Fibroblast of lung (primary cell): ENCODE measurements around the gene NASP. TPM values are rescaled to one million over a fixed set of nuclear protein-coding genes. Genes with fewer than 3 reads are reported as not detected.
A peak's percentile ranks its signal among the peaks of the same experiment; 100 is the strongest.

ENCODE experiments used
- DNase-seq, 2 donors: peaks; one replicate each; pipeline versions ENCODE4 v3.0.0 to v3.0.0-alpha.2; 2010; ENCODE audit warnings: low read depth in 2 of 2
- H2AFZ ChIP-seq: 2 replicates; pipeline ENCODE4 v1.5.1; 2012; ENCODE audit warnings: low read length, control low read depth, inconsistent platforms
- H3K27ac ChIP-seq: 2 replicates; pipeline ENCODE4 v1.5.1; 2011; ENCODE audit warnings: low read length, control low read depth; ENCODE audit not compliant: insufficient read depth
- H3K27me3 ChIP-seq: 2 replicates; pipeline ENCODE4 v1.5.1; 2011; ENCODE audit warnings: mild to moderate bottlenecking, low read length; ENCODE audit not compliant: control insufficient read depth, insufficient read depth
- H3K36me3 ChIP-seq: 2 replicates; pipeline ENCODE4 v1.5.1; 2011; ENCODE audit warnings: low read length; ENCODE audit not compliant: control insufficient read depth, insufficient read depth
- H3K4me1 ChIP-seq: 2 replicates; pipeline ENCODE4 v1.5.1; 2011; ENCODE audit warnings: low read length; ENCODE audit not compliant: control insufficient read depth, insufficient read depth; ENCODE audit errors: extremely low read depth
- H3K4me2 ChIP-seq: 2 replicates; pipeline ENCODE4 v1.5.1; 2011; ENCODE audit warnings: low read length, control low read depth; ENCODE audit not compliant: insufficient read depth; ENCODE audit errors: extremely low read depth
- H3K4me3 ChIP-seq, 4 experiments: fragments of 200-600 bp in 1 of 4; sonication (generic) in 1 of 4; replicated peaks in 1 of 4; 2 replicates each; pipeline ENCODE4 v1.5.1; 2011 to 2016; ENCODE audit warnings: low read length in 4 of 4, low read depth in 3 of 4, mild to moderate bottlenecking in 3 of 4, control low read depth in 2 of 4, inconsistent platforms in 1 of 4, mixed read lengths in 1 of 4; ENCODE audit not compliant: insufficient read depth in 1 of 4; ENCODE audit errors: control extremely low read depth in 1 of 4
- H3K79me2 ChIP-seq: 2 replicates; pipeline ENCODE4 v1.5.1; 2012; ENCODE audit warnings: mild to moderate bottlenecking, low read length, inconsistent platforms; ENCODE audit not compliant: control insufficient read depth, insufficient read depth
- H3K9ac ChIP-seq: 2 replicates; pipeline ENCODE4 v1.5.1; 2011; ENCODE audit warnings: mild to moderate bottlenecking, low read length, control low read depth; ENCODE audit not compliant: insufficient read depth
- H3K9me3 ChIP-seq: 2 replicates; pipeline ENCODE4 v1.5.1; 2012; ENCODE audit warnings: low read depth, low read length; ENCODE audit not compliant: control insufficient read depth, insufficient read depth
- H4K20me1 ChIP-seq: 2 replicates; pipeline ENCODE4 v1.5.1; 2011; ENCODE audit warnings: low read length; ENCODE audit not compliant: control insufficient read depth, insufficient read depth; ENCODE audit errors: extremely low read depth
- CTCF ChIP-seq, 2 donors: IDR thresholded peaks in 1 of 2; conservative IDR thresholded peaks in 1 of 2; 1 replicate in 1 of 2; 2 replicates in 1 of 2; pipeline ENCODE4 v1.5.1; 2011 to 2012; ENCODE audit warnings: low read length in 2 of 2, control low read depth in 1 of 2, inconsistent platforms in 1 of 2, low read depth in 1 of 2, mild to moderate bottlenecking in 1 of 2
- EZH2 ChIP-seq: IDR thresholded peaks from 2 replicates; pipeline ENCODE4 v1.5.1; 2012; ENCODE audit warnings: low read length, control low read depth, mild to moderate bottlenecking; ENCODE audit errors: missing control alignments
- polyA plus RNA-seq, 2 donors: library from polyadenylated mRNA; depleted of rRNA in 1 of 2; stranded (reverse) in 1 of 2; unstranded in 1 of 2; fragments of >200 nt; gene quantifications; 2 replicates each; pipeline ENCODE4 v1.2.1, GENCODE V29; 2011 to 2012; ENCODE audit warnings: missing spikeins in 1 of 2
- total RNA-seq: library from RNA; depleted of rRNA; stranded (reverse); fragments of >200 nt; gene quantifications from 2 replicates; pipeline ENCODE4 v1.2.1, GENCODE V29; 2014

The NASP gene
- total and polyA plus RNA-seq, 2 donors (not counting 1 experiment from before 2014, with no cell fraction given): 30.9 to 54.1 TPM

- DNase-seq: no peak
- no peak overlapping the region for H3K4me3 ChIP-seq
- H3K4me1 ChIP-seq: no peaks in the 10 kb centered on the region
- no peaks in the 10 kb centered on the region for H3K79me2 ChIP-seq
- H3K9ac ChIP-seq: no peak overlapping the region
- H2AFZ ChIP-seq: no peak overlapping the region
- H4K20me1 ChIP-seq: no peaks in the 10 kb centered on the region
- H3K27ac ChIP-seq: no peak overlapping the region
- TF ChIP-seq CTCF (conservative IDR thresholded peaks at IDR 0.05 in 1 of 2, IDR thresholded peaks at IDR 0.05 in 1 of 2; ENCODE audit: low read depth in 1 of 2, low read length in 2 of 2) (no peak), EZH2 (no peak)
- peaks cover 12% of the 10 kb centered on the region for H3K36me3 ChIP-seq
- no peaks in the 10 kb centered on the region for H3K27me3 ChIP-seq
- H3K4me2 ChIP-seq: no peak overlapping the region
- H3K9me3 ChIP-seq: no peaks in the 10 kb centered on the region
Measured at GRCh38 chr1:45612941-45613579, 29.2 kb downstream of the NASP start.

GRCh38 chr1:45615885-45616284, 32.0 kb downstream of the NASP start:
- no peak for DNase-seq
- no peak overlapping the region for H3K9ac ChIP-seq
- no peak for TF ChIP-seq EZH2
- TF ChIP-seq CTCF (conservative IDR thresholded peaks at IDR 0.05 in 1 of 2, IDR thresholded peaks at IDR 0.05 in 1 of 2; ENCODE audit: low read depth in 1 of 2, low read length in 2 of 2): no peak
- no peak overlapping the region for H3K4me3 ChIP-seq
- no peak overlapping the region for H3K4me2 ChIP-seq
- no peak overlapping the region for H2AFZ ChIP-seq
- H3K27me3 ChIP-seq: no peaks in the 10 kb centered on the region
- no peaks in the 10 kb centered on the region for H4K20me1 ChIP-seq
- H3K9me3 ChIP-seq: no peaks in the 10 kb centered on the region
- peaks cover 8% of the 10 kb centered on the region for H3K36me3 ChIP-seq
- no peaks in the 10 kb centered on the region for H3K4me1 ChIP-seq
- H3K79me2 ChIP-seq: no peaks in the 10 kb centered on the region
- no peak overlapping the region for H3K27ac ChIP-seq

- no peak overlapping the region for H3K4me2 ChIP-seq
- H3K36me3 ChIP-seq: peaks cover 11% of the 10 kb centered on the region
- peak in 1 of 2 donors; percentile 51 for DNase-seq
- H3K79me2 ChIP-seq: no peaks in the 10 kb centered on the region
- no peaks in the 10 kb centered on the region for H3K9me3 ChIP-seq
- TF ChIP-seq EZH2 (no peak), CTCF (conservative IDR thresholded peaks at IDR 0.05 in 1 of 2, IDR thresholded peaks at IDR 0.05 in 1 of 2; ENCODE audit: low read depth in 1 of 2, low read length in 2 of 2) (no peak)
- H4K20me1 ChIP-seq: no peaks in the 10 kb centered on the region
- no peak overlapping the region for H3K9ac ChIP-seq
- no peaks in the 10 kb centered on the region for H3K4me1 ChIP-seq
- H3K27me3 ChIP-seq: no peaks in the 10 kb centered on the region
- no peak overlapping the region for H2AFZ ChIP-seq
- no peak overlapping the region for H3K27ac ChIP-seq
- H3K4me3 ChIP-seq: no peak overlapping the region
Measured at GRCh38 chr1:45617618-45618017, 33.8 kb downstream of the NASP start.
